ENCODE results near the gene NTRK3. TPM values are rescaled to one million over a fixed set of nuclear protein-coding genes. Genes with fewer than 3 reads are reported as not detected.

The NTRK3 gene
- total RNA-seq, 1 donor from 2014 or later, result 11.8 TPM

- DNase-seq (ENCODE audit: low spot score), result no peak
Observed at GRCh38 chr15:88179562-88179961, 77.0 kb downstream of the NTRK3 start.

GRCh38 chr15:88178631-88179030 lies 77.9 kb downstream of the NTRK3 start:
- no peak for DNase-seq (ENCODE audit: low spot score)

GRCh38 chr15:88177451-88177850 lies 79.1 kb downstream of the NTRK3 start:
- no peak for DNase-seq (ENCODE audit: low spot score)

GRCh38 chr15:88174571-88174970 lies 82.0 kb downstream of the NTRK3 start:
- no peak for DNase-seq (ENCODE audit: low spot score)

GRCh38 chr15:88166082-88166993 lies 90.2 kb downstream of the NTRK3 start:
- DNase-seq (ENCODE audit: low spot score), result no peak

- DNase-seq (ENCODE audit: low spot score), result no peak
Observed at GRCh38 chr15:88161636-88162035, 94.9 kb downstream of the NTRK3 start.

- no peak for DNase-seq (ENCODE audit: low spot score)
Observed at GRCh38 chr15:88155310-88155709, 101.2 kb downstream of the NTRK3 start.

GRCh38 chr15:88152672-88153071 lies 103.9 kb downstream of the NTRK3 start:
- no peak for DNase-seq (ENCODE audit: low spot score)

- DNase-seq (ENCODE audit: low spot score), result no peak
Observed at GRCh38 chr15:88147760-88148159, 108.8 kb downstream of the NTRK3 start.

- DNase-seq (ENCODE audit: low spot score), result no peak
Observed at GRCh38 chr15:88144921-88145653, 111.5 kb downstream of the NTRK3 start.

- DNase-seq (ENCODE audit: low spot score), result no peak
Observed at GRCh38 chr15:88142121-88142520, 114.4 kb downstream of the NTRK3 start.

GRCh38 chr15:88141269-88141889 lies 115.2 kb downstream of the NTRK3 start:
- no peak for DNase-seq (ENCODE audit: low spot score)

GRCh38 chr15:88140398-88140797 lies 116.1 kb downstream of the NTRK3 start:
- no peak for DNase-seq (ENCODE audit: low spot score)

GRCh38 chr15:88139936-88140335 lies 116.6 kb downstream of the NTRK3 start:
- no peak for DNase-seq (ENCODE audit: low spot score)

- no peak for DNase-seq (ENCODE audit: low spot score)
Observed at GRCh38 chr15:88133795-88134194, 122.7 kb downstream of the NTRK3 start.

- no peak for DNase-seq (ENCODE audit: low spot score)
Observed at GRCh38 chr15:88132499-88132898, 124.0 kb downstream of the NTRK3 start.

- no peak for DNase-seq (ENCODE audit: low spot score)
Observed at GRCh38 chr15:88131937-88132336, 124.6 kb downstream of the NTRK3 start.

- DNase-seq (ENCODE audit: low spot score), result no peak
Observed at GRCh38 chr15:88127432-88127790, 129.1 kb downstream of the NTRK3 start.

GRCh38 chr15:88126695-88127431 lies 129.7 kb downstream of the NTRK3 start:
- DNase-seq (ENCODE audit: low spot score), result no peak

- DNase-seq (ENCODE audit: low spot score), result no peak
Observed at GRCh38 chr15:88125576-88125975, 131.0 kb downstream of the NTRK3 start.

- no peak for DNase-seq (ENCODE audit: low spot score)
Observed at GRCh38 chr15:88124199-88124598, 132.3 kb downstream of the NTRK3 start.

- DNase-seq (ENCODE audit: low spot score), result no peak
Observed at GRCh38 chr15:88121968-88122530, 134.5 kb downstream of the NTRK3 start.
